Ishikawa (cell line): ENCODE measurements around the gene KSR2.

Experiments used
- CEBPB ChIP-seq: IDR thresholded peaks from 2 replicates; pipeline ENCODE4 v1.6.1; 2012
- CREB1 ChIP-seq: IDR thresholded peaks from 2 replicates; pipeline ENCODE4 v1.6.1; 2012; ENCODE audit warnings: low read depth
- EP300 ChIP-seq: IDR thresholded peaks from 2 replicates; pipeline ENCODE4 v1.6.1; 2012; ENCODE audit warnings: borderline replicate concordance
- FOXM1 ChIP-seq: IDR thresholded peaks from 2 replicates; pipeline ENCODE4 v1.6.1; 2012; ENCODE audit warnings: low read depth, borderline replicate concordance
- MAX ChIP-seq: IDR thresholded peaks from 2 replicates; pipeline ENCODE4 v1.6.1; 2012
- RAD21 ChIP-seq: IDR thresholded peaks from 2 replicates; pipeline ENCODE4 v1.6.1; 2012; ENCODE audit warnings: low read depth
- REST ChIP-seq: IDR thresholded peaks from 2 replicates; pipeline ENCODE4 v1.6.1; 2012; ENCODE audit warnings: low read depth, mild to moderate bottlenecking
- TAF1 ChIP-seq: IDR thresholded peaks from 2 replicates; pipeline ENCODE4 v1.6.1; 2012; ENCODE audit warnings: low read depth, mild to moderate bottlenecking
- TEAD4 ChIP-seq: IDR thresholded peaks from 2 replicates; pipeline ENCODE4 v1.6.1; 2012
- USF1 ChIP-seq: IDR thresholded peaks from 2 replicates; pipeline ENCODE4 v1.6.1; 2012
- YY1 ChIP-seq: IDR thresholded peaks from 2 replicates; pipeline ENCODE4 v1.6.1; 2012; ENCODE audit warnings: low read depth

- no peak for TF ChIP-seq EP300
- no peak for TF ChIP-seq FOXM1
- TF ChIP-seq USF1: no peak
- TF ChIP-seq REST: no peak
- TF ChIP-seq YY1: no peak
- no peak for TF ChIP-seq CEBPB
- TF ChIP-seq RAD21: no peak
- no peak for TF ChIP-seq CREB1
- TF ChIP-seq MAX: no peak
- TF ChIP-seq TAF1: no peak
- TF ChIP-seq TEAD4: no peak
Measured at GRCh38 chr12:117684471-117684870, 284.3 kb downstream of the KSR2 start.
